GM23248 (cell line): ENCODE measurements around the gene TNS3.

ENCODE experiments used
- EZH2 ChIP-seq: fragments of 200-600 bp; sonication (generic); IDR thresholded peaks from 2 replicates; pipeline ENCODE4 v1.6.1; 2018; ENCODE audit warnings: antibody characterized with exemption, mild to moderate bottlenecking; ENCODE audit not compliant: insufficient read depth, poor library complexity, severe bottlenecking
- EZH2phosphoT487 ChIP-seq: fragments of 200-600 bp; sonication (generic); IDR thresholded peaks from 2 replicates; pipeline ENCODE4 v1.6.1; 2018; ENCODE audit warnings: antibody characterized with exemption, moderate library complexity, mild to moderate bottlenecking, low read depth; ENCODE audit not compliant: insufficient read depth

- TF ChIP-seq EZH2 (no peak), EZH2phosphoT487 (no peak)
These were observed 353.4 kb downstream of the TNS3 start for GRCh38 chr7:47228386-47229014.
